CD4-positive, alpha-beta T cell treated with Interleukin-2 at 100 ng/mL for 4 hours (primary cell): ENCODE data around the gene CYP24A1.

Source experiments
- DNase-seq: peaks from one replicate; pipeline ENCODE4 v3.0.0-alpha.2; 2020; ENCODE audit warnings: low spot score

Gene CYP24A1

GRCh38 chr20:54110457-54110856 is 63.3 kb downstream of the CYP24A1 start:
- DNase-seq: no peak

- no peak for DNase-seq
Measured at GRCh38 chr20:54110041-54110440, 63.7 kb downstream of the CYP24A1 start.

GRCh38 chr20:54108817-54109216 is 65.0 kb downstream of the CYP24A1 start:
- DNase-seq: no peak

GRCh38 chr20:54108326-54108642 is 65.5 kb downstream of the CYP24A1 start:
- no peak for DNase-seq

GRCh38 chr20:54107600-54108325 is 66.0 kb downstream of the CYP24A1 start:
- DNase-seq: no peak

GRCh38 chr20:54107181-54107580 is 66.6 kb downstream of the CYP24A1 start:
- no peak for DNase-seq

GRCh38 chr20:54106162-54106561 is 67.6 kb downstream of the CYP24A1 start:
- no peak for DNase-seq

- DNase-seq: no peak
Measured at GRCh38 chr20:54105653-54106052, 68.1 kb downstream of the CYP24A1 start.

GRCh38 chr20:54104781-54105180 is 69.0 kb downstream of the CYP24A1 start:
- no peak for DNase-seq

- no peak for DNase-seq
Measured at GRCh38 chr20:54103762-54104600, 69.8 kb downstream of the CYP24A1 start.
